ENCODE results near the gene GGCX. TPM values are rescaled to one million over a fixed set of nuclear protein-coding genes. Genes with fewer than 3 reads are reported as not detected.

GGCX gene
- total RNA-seq: 62.0 and 91.3 TPM in 2 replicates

DNA sequence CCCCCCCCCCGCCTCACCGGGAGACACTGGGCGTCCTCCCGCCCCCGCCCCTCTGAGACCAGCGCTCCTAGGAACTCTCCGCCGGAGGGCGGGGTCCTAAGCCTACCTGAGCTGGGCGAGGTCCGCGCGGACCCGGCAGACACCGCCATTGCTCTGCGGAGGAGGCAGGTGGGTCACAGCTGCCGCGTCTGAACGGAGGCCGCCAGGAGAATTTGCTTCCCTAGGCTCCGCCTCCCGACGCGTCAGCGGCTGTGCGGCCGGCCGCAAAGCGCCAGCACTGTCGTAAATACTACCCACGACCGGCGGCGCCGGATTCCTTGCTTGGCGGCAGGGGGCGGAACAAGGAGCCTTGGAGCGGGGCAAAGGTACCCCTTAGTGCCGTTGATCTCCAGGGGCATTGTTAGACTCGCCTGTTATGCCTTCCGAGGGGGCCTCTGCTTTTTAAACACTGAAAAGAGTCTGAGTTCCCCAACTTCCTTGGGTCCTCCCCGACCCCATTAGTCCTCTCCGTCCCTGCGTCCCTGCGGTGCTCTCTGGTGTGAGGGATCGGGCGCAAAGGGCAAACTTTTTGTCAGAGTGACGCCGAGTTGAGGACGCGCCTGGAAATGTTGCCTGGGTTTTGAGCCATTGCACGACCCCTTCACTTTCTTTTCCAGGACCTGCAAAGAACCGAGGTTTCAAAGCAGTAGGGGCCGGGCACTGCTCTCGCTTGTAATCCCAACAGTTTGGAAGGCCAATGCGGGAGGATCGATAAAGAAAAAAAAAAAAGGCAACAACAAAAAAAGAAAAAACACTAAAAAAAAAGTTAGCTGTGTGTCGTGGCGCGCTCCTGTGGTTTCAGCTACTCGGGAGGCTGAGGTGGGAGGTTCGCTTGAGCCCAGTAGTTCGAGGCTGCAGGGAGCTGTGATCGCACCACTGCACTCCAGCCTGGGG is at the start of gene GGCX:
GGCX (minus strand) TSS at position 214 of the 933 bp plus-strand sequence; CDS start at position 149, 65 bp downstream.

DNA sequence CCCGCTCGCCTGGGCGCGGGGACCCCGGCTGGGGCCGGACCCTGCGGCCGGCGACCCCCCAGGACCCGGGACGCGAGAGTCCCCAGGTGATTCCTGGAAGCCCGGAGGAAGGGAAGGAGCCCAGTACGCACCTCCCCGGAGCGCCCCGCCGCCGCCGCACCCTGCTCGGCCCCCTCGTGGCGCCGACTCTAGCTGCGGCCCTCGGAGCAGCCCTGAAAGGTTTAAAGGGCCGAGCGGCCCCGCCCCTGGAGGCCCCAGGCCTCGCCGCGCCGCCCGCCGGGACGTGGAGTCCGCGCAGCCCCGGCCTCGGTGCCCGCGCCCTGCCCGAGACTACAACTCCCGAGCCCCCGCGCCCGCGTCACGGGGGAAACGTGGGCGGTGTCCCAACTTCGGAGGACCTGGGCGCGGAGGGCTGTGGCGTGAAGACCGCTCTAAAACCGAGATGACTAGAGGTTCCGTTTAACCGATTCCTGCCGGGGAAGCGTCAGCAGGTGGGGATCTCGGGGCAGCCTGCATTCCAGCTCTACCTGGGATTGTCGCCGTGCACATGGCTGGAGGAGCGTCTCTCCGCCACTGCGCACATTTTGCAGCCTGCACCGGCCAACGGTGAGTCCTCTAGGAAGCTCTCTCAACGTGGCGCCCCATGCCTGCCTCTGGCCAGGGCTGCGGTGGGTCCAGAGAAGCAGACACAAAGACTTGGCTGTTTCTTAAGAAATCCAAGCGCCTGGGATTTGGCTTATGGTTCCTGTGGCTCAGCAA is 41.4 kb upstream of the GGCX start, which contains the start of gene TMEM150A:
TMEM150A (minus strand) TSS at position 223 of the 759 bp plus-strand sequence. CDS start 750 bp downstream, outside the sequence.

DNA sequence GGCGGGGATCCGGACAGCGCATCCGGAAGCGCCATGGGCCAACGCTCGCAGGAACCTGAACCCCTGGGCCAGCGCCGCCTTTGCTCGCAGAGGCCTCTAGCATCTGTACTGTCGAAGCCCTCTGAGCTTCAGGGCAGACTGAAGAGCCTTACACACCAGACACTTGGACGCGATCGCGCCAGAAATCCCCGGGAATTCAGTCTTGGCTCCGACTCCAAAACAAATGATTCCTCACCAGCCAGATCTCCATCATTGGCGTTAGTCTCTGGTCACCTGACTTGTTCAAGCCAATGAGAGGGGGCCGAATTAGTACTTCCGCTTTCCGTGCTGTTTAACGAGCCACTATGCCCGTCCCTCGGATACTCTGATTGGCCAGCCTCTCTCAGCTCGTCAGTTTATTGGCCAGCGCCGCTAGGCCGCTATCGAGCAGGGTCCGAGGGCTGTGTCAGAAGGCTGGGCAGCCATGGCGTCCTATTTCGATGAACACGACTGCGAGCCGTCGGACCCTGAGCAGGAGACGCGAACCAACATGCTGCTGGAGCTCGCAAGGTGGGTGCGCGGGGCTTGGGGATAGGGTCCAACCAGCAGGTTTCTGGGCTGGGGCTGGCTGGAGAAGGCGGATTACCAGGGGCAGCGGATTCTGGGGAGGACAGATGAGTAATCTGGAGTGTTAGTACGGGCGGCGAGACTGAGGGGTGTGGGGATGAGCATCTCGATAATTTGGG is 34.2 kb upstream of the GGCX start, which contains the start of gene RNF181:
RNF181 (plus strand) TSS at position 445 of the 725 bp plus-strand sequence; CDS start at position 464, 19 bp downstream.

DNA sequence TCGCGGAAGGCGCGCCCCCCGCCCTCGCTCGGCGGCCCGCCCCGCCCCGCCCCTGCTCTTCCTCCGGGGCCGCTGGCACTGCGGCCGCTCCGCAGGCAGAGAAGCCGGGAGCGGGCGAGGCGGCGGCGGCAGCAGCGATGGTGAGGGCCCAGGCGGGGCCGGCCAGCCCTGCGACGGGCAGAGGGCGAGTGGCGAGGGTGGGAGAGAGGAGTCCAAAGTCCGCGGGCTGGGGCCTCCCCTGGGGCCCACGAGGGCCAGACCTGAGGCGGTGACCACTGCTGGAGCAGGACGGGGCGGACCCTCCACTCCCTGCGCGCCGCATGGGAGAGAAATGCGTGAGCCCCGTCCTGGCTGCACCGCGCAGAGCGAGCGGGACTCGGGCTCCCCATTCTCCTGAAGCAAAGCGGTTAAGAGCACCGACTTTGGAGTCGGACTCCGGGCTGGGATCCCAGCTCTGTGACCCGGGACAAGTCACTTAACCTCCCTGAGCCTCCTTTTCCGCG is 23.1 kb upstream of the GGCX start, which contains the start of gene VAMP5:
VAMP5 (plus strand) TSS at position 78 of the 503 bp plus-strand sequence; CDS start at position 138, 60 bp downstream.

GRCh38 chr2:85577386-85578242 is 16.3 kb upstream of the GGCX start, which contains the start of gene VAMP8:
TSS of gene VAMP8 (plus strand) at chr2:85577586. CDS start at chr2:85577647, 61 bp downstream.

GRCh38 chr2:85538507-85539360 is 22.6 kb downstream of the GGCX start, which contains the start of gene MAT2A:
TSS of gene MAT2A (plus strand) at chr2:85539168. CDS start at chr2:85539288, 120 bp downstream.

Other genes with a start within 250 kb of the GGCX start
- gene TGOLN2, start 233.5 kb downstream of the GGCX start, total RNA-seq: 92.8 and 112 TPM in 2 replicates
- 59.0 and 77.0 TPM in 2 replicates for gene RETSAT, start 207.0 kb downstream of the GGCX start, total RNA-seq
- gene ELMOD3, start 206.7 kb downstream of the GGCX start, total RNA-seq: 13.8 and 27.4 TPM in 2 replicates
- gene CAPG, start 151.1 kb downstream of the GGCX start, total RNA-seq: 229 and 248 TPM in 2 replicates
- not detected in 2 replicates for gene SH2D6, start 142.8 kb downstream of the GGCX start, total RNA-seq
- 59.4 and 67.5 TPM in 2 replicates for gene MAT2A, start 22.3 kb downstream of the GGCX start, total RNA-seq
- not detected in 2 replicates for gene VAMP8, start 16.1 kb upstream of the GGCX start, total RNA-seq
- gene VAMP5, start 22.9 kb upstream of the GGCX start, total RNA-seq: 89.7 and 102 TPM in 2 replicates
- 218 and 231 TPM in 2 replicates for gene RNF181, start 34.3 kb upstream of the GGCX start, total RNA-seq
- 5.8 and 11.0 TPM in 2 replicates for gene TMEM150A, start 41.2 kb upstream of the GGCX start, total RNA-seq
- gene C2orf68, start 50.6 kb upstream of the GGCX start, total RNA-seq: 8.0 and 11.8 TPM in 2 replicates
- 46.4 and 81.5 TPM in 2 replicates for gene USP39, start 54.7 kb upstream of the GGCX start, total RNA-seq
- under 0.01 TPM in 1 of 2 replicates, not detected in the other for gene SFTPB, start 106.7 kb upstream of the GGCX start, total RNA-seq
- gene GNLY, start 132.9 kb upstream of the GGCX start, total RNA-seq: not detected in 2 replicates
- 1.2 and 7.4 TPM in 2 replicates for gene ATOH8, start 192.5 kb upstream of the GGCX start, total RNA-seq